Measurements from ENCODE around the gene ZNF862. TPM values are rescaled to one million over a fixed set of nuclear protein-coding genes. Genes with fewer than 3 reads are reported as not detected.

Gene ZNF862
- total and polyA plus RNA-seq, 10 of the 15 experiments (the other 5 are each of a cell fraction or from before 2014, with no cell fraction given): 0.49 to 7.7 (median 3.5) TPM

DNA sequence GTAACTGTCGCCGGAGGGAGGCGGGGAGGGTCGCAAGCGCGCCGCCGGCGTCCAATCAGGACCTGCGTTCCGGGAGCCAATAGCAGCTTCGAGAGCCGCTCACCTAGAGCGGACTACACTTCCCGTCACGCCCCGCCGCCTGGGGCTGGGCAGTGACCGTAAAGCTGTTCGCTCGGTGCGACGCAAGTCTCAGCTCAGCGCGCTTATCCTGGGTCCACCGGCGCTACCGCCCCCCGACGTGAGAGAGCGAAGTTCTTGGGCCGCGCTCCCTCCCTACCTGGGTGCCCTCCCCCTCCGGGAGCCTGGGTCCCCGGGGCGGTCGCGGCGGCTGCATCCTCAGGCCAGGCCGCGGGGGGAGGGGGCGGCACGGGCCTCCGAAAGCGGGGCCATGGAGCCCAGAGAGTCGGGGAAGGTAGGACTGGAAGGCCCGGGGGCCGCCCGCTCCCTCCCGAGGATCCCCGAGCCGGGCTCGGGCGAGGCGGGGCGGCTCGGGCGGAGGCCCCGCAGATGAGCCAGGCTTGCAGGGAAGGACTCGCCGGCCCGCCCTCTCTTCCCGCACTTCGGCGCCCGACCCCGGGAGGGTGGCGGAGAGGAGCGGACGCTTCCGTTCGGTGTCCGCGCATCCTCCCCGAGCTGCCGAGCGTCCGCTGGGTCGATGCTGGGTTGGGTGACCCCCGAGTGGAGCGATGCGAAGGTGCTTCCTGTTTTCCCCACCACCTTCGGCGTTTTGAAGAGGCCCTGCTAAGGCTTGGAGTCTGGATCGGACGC, at the start of gene ZNF862 (continued):
- TF ChIP-seq, protein P1, sequence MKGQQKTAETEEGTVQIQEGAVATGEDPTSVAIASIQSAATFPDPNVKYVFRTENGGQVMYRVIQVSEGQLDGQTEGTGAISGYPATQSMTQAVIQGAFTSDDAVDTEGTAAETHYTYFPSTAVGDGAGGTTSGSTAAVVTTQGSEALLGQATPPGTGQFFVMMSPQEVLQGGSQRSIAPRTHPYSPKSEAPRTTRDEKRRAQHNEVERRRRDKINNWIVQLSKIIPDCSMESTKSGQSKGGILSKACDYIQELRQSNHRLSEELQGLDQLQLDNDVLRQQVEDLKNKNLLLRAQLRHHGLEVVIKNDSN (IDR thresholded peaks at IDR 0.05; ENCODE audit: borderline replicate concordance, extremely low read length, insufficient read depth, low read depth, low read length): no peak
- TF ChIP-seq, protein P2, sequence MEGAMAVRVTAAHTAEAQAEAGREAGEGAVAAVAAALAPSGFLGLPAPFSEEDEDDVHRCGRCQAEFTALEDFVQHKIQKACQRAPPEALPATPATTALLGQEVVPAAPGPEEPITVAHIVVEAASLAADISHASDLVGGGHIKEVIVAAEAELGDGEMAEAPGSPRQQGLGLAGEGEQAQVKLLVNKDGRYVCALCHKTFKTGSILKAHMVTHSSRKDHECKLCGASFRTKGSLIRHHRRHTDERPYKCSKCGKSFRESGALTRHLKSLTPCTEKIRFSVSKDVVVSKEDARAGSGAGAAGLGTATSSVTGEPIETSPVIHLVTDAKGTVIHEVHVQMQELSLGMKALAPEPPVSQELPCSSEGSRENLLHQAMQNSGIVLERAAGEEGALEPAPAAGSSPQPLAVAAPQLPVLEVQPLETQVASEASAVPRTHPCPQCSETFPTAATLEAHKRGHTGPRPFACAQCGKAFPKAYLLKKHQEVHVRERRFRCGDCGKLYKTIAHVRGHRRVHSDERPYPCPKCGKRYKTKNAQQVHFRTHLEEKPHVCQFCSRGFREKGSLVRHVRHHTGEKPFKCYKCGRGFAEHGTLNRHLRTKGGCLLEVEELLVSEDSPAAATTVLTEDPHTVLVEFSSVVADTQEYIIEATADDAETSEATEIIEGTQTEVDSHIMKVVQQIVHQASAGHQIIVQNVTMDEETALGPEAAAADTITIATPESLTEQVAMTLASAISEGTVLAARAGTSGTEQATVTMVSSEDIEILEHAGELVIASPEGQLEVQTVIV (IDR thresholded peaks at IDR 0.05; ENCODE audit: borderline replicate concordance, partially characterized antibody): peak; percentile 100
- TF ChIP-seq ZNF24 (IDR thresholded peaks at IDR 0.05) (no peak), HDAC2 (IDR thresholded peaks at IDR 0.05) (no peak), MYC (IDR thresholded peaks at IDR 0.05; ENCODE audit: insufficient read depth, insufficient read length, insufficient replicate concordance, low read length, severe bottlenecking) (no peak), YBX1 (IDR thresholded peaks at IDR 0.05) (no peak), SIN3A (IDR thresholded peaks at IDR 0.05; ENCODE audit: low read depth, low read length) (no peak), MXI1 (IDR thresholded peaks at IDR 0.05; ENCODE audit: low read depth, low read length) (peak; percentile 96), MYB (IDR thresholded peaks at IDR 0.05; ENCODE audit: borderline replicate concordance, low read depth, low read length) (no peak), IKZF2 (IDR thresholded peaks at IDR 0.05) (no peak), POLR2A (IDR thresholded peaks at IDR 0.05; ENCODE audit: low read depth, low read length) (peak; percentile 91), POLR2AphosphoS2 (IDR thresholded peaks at IDR 0.05; ENCODE audit: low read depth, low read length) (0 out of 2 replicates have a peak, but pooled peaks have one; percentile 31), NBN (IDR thresholded peaks at IDR 0.05) (no peak), CREB1 (IDR thresholded peaks at IDR 0.05; ENCODE audit: low read depth) (peak; percentile 81; the same call in 1 of the 2 replicates)
- TF ChIP-seq, protein P3, sequence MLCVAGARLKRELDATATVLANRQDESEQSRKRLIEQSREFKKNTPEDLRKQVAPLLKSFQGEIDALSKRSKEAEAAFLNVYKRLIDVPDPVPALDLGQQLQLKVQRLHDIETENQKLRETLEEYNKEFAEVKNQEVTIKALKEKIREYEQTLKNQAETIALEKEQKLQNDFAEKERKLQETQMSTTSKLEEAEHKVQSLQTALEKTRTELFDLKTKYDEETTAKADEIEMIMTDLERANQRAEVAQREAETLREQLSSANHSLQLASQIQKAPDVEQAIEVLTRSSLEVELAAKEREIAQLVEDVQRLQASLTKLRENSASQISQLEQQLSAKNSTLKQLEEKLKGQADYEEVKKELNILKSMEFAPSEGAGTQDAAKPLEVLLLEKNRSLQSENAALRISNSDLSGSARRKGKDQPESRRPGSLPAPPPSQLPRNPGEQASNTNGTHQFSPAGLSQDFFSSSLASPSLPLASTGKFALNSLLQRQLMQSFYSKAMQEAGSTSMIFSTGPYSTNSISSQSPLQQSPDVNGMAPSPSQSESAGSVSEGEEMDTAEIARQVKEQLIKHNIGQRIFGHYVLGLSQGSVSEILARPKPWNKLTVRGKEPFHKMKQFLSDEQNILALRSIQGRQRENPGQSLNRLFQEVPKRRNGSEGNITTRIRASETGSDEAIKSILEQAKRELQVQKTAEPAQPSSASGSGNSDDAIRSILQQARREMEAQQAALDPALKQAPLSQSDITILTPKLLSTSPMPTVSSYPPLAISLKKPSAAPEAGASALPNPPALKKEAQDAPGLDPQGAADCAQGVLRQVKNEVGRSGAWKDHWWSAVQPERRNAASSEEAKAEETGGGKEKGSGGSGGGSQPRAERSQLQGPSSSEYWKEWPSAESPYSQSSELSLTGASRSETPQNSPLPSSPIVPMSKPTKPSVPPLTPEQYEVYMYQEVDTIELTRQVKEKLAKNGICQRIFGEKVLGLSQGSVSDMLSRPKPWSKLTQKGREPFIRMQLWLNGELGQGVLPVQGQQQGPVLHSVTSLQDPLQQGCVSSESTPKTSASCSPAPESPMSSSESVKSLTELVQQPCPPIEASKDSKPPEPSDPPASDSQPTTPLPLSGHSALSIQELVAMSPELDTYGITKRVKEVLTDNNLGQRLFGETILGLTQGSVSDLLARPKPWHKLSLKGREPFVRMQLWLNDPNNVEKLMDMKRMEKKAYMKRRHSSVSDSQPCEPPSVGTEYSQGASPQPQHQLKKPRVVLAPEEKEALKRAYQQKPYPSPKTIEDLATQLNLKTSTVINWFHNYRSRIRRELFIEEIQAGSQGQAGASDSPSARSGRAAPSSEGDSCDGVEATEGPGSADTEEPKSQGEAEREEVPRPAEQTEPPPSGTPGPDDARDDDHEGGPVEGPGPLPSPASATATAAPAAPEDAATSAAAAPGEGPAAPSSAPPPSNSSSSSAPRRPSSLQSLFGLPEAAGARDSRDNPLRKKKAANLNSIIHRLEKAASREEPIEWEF (IDR thresholded peaks at IDR 0.05; ENCODE audit: insufficient replicate concordance, low read depth, low read length): no peak
- TF ChIP-seq, protein P4, sequence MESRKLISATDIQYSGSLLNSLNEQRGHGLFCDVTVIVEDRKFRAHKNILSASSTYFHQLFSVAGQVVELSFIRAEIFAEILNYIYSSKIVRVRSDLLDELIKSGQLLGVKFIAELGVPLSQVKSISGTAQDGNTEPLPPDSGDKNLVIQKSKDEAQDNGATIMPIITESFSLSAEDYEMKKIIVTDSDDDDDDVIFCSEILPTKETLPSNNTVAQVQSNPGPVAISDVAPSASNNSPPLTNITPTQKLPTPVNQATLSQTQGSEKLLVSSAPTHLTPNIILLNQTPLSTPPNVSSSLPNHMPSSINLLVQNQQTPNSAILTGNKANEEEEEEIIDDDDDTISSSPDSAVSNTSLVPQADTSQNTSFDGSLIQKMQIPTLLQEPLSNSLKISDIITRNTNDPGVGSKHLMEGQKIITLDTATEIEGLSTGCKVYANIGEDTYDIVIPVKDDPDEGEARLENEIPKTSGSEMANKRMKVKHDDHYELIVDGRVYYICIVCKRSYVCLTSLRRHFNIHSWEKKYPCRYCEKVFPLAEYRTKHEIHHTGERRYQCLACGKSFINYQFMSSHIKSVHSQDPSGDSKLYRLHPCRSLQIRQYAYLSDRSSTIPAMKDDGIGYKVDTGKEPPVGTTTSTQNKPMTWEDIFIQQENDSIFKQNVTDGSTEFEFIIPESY (IDR thresholded peaks at IDR 0.05): no peak
- TF ChIP-seq, protein P5, sequence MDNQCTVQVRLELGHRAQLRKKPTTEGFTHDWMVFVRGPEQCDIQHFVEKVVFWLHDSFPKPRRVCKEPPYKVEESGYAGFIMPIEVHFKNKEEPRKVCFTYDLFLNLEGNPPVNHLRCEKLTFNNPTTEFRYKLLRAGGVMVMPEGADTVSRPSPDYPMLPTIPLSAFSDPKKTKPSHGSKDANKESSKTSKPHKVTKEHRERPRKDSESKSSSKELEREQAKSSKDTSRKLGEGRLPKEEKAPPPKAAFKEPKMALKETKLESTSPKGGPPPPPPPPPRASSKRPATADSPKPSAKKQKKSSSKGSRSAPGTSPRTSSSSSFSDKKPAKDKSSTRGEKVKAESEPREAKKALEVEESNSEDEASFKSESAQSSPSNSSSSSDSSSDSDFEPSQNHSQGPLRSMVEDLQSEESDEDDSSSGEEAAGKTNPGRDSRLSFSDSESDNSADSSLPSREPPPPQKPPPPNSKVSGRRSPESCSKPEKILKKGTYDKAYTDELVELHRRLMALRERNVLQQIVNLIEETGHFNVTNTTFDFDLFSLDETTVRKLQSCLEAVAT (IDR thresholded peaks at IDR 0.05): no peak

All from GM12878 (cell line).